ENCODE results near the gene SPINT2. TPM values are rescaled to one million over a fixed set of nuclear protein-coding genes. Genes with fewer than 3 reads are reported as not detected.

The SPINT2 gene, protein sequence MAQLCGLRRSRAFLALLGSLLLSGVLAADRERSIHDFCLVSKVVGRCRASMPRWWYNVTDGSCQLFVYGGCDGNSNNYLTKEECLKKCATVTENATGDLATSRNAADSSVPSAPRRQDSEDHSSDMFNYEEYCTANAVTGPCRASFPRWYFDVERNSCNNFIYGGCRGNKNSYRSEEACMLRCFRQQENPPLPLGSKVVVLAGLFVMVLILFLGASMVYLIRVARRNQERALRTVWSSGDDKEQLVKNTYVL
- total RNA-seq (2021) (0.42 TPM in 1 of 2 replicates, not detected in the other), Bru-seq, nascent RNA (percentile 7 among the genes with signal in this experiment), BruChase-seq, experiment 1, labeled RNA remaining after a 2-hour chase (percentile 3 among the genes with signal in this experiment), BruChase-seq, experiment 2, labeled RNA remaining after a 6-hour chase (percentile 8 among the genes with signal in this experiment)
- long read RNA-seq, partial matches to known transcripts: 0 of 1 reads
- long read RNA-seq, other reads (novel, unspliced or antisense): 0 of 1 reads

DNA sequence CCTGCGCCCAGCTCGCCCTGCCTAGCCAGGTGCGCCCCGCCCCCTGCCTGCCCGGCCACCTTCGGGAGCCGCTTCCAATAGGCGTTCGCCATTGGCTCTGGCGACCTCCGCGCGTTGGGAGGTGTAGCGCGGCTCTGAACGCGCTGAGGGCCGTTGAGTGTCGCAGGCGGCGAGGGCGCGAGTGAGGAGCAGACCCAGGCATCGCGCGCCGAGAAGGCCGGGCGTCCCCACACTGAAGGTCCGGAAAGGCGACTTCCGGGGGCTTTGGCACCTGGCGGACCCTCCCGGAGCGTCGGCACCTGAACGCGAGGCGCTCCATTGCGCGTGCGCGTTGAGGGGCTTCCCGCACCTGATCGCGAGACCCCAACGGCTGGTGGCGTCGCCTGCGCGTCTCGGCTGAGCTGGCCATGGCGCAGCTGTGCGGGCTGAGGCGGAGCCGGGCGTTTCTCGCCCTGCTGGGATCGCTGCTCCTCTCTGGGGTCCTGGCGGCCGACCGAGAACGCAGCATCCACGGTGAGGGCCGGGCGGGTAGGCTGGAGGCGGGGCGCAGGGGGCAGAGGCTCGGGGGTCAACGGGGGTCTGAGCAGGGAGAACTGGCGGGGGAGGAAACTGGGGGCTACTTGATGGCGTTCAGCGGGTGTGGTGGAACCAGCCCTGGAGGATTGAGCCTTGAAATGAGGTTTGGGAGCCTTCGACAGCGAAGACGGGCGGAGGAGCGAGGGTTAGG lies at the start of gene SPINT2:
SPINT2 (plus strand) TSS at position 88 of the 727 bp plus-strand sequence; CDS start at position 408, 320 bp downstream.
- no peaks in the 10 kb centered on the region for H3K27me3 ChIP-seq (replicated peaks; ENCODE audit: insufficient read depth, low read depth, low read length, poor library complexity)

DNA sequence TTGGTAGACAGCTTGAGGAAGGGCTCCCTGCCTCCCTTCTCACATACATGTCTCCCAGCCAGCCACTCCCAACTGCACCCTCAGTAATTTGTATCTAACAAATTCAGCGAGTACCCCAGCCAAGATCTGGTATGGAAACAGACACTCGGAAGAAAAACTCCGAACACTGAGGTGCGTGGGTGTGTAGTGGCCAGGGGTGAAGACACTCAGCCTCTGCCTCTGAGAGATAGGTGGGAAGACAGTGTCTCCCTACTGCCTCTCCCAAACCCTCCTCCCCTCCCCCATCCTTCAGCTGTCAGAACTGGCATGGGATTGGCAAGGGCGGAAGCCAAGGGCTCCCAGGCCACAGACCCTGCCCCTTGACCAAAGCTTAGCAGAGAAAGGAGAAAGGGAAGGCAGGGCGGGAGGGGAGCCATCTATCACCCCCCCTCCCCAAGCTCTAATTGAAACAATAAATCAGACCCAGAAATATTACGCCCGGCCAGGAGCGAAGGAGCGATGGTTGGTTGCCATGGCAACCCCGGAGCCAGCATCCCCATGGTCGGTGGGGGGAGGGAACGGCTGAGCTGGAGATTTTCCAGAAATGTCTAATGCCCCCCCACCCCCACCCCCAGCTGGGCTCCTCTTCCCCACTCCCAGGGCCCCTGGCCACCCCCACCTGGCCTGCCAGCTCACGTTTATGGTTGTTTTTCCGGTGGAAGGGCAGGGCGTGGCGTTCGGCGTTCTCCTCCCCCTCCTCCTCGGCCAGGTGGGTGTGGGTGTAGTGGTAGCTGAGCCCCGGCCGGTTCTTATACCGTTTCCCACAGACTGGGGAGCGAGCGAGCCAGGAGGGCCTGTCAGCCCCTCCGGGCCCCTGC lies 47.4 kb upstream of the SPINT2 start:
- no peak for DNase-seq (ENCODE audit: low spot score)

More for the DNA sequence above, at the start of gene SPINT2:
- CTCF ChIA-PET: interaction anchor here (0.5 kb wide), 1 partner anchor 138 kb away, joined by 3 read pairs; no protein-coding TSS in a partner anchor
- BruUV-seq (replicated peaks): no TSS peak
- Histone ChIP-seq H3K9me3 (ENCODE audit: low read depth, low read length, poor library complexity, severe bottlenecking) (no peaks in the 10 kb centered on the region), H3K27ac (ENCODE audit: low read depth, low read length, poor library complexity, severe bottlenecking) (no peak within 1 kb of the TSS), H3K4me1 (ENCODE audit: insufficient read depth, low read length, poor library complexity, severe bottlenecking) (peaks cover 6% of the 10 kb centered on the region), H3K4me3 (ENCODE audit: low read depth, low read length, poor library complexity, severe bottlenecking) (peak within 1 kb of the TSS; percentile 41), H3K36me3 (ENCODE audit: insufficient read depth, low read length, poor library complexity, severe bottlenecking) (no peaks in the 10 kb centered on the region)
- POLR2A ChIA-PET (ENCODE audit: low non-redundant PET): no interaction called here
- TF ChIP-seq, protein P1, sequence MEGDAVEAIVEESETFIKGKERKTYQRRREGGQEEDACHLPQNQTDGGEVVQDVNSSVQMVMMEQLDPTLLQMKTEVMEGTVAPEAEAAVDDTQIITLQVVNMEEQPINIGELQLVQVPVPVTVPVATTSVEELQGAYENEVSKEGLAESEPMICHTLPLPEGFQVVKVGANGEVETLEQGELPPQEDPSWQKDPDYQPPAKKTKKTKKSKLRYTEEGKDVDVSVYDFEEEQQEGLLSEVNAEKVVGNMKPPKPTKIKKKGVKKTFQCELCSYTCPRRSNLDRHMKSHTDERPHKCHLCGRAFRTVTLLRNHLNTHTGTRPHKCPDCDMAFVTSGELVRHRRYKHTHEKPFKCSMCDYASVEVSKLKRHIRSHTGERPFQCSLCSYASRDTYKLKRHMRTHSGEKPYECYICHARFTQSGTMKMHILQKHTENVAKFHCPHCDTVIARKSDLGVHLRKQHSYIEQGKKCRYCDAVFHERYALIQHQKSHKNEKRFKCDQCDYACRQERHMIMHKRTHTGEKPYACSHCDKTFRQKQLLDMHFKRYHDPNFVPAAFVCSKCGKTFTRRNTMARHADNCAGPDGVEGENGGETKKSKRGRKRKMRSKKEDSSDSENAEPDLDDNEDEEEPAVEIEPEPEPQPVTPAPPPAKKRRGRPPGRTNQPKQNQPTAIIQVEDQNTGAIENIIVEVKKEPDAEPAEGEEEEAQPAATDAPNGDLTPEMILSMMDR (conservative IDR thresholded peaks at IDR 0.05; ENCODE audit: low read depth, low read length): no peak
- no peak for TF ChIP-seq EZH2 (IDR thresholded peaks at IDR 0.05; ENCODE audit: borderline replicate concordance, low read depth, low read length, poor library complexity, severe bottlenecking)
- DNase-seq (ENCODE audit: low spot score): no peak
- intact Hi-C loops (cut with micrococcal nuclease; ENCODE audit: unreplicated experiment): no loop called here

More for the DNA sequence above, 47.4 kb upstream of the SPINT2 start:
- TF ChIP-seq, protein P1 (conservative IDR thresholded peaks at IDR 0.05; ENCODE audit: low read depth, low read length): no peak
- no peak for TF ChIP-seq EZH2 (IDR thresholded peaks at IDR 0.05; ENCODE audit: borderline replicate concordance, low read depth, low read length, poor library complexity, severe bottlenecking)
- POLR2A ChIA-PET (ENCODE audit: low non-redundant PET): no interaction called here
- Histone ChIP-seq H3K4me3 (ENCODE audit: low read depth, low read length, poor library complexity, severe bottlenecking) (no peak overlapping the region), H3K4me1 (ENCODE audit: insufficient read depth, low read length, poor library complexity, severe bottlenecking) (no peaks in the 10 kb centered on the region), H3K27ac (ENCODE audit: low read depth, low read length, poor library complexity, severe bottlenecking) (no peak overlapping the region), H3K9me3 (ENCODE audit: low read depth, low read length, poor library complexity, severe bottlenecking) (no peaks in the 10 kb centered on the region), H3K36me3 (ENCODE audit: insufficient read depth, low read length, poor library complexity, severe bottlenecking) (no peaks in the 10 kb centered on the region), H3K27me3 (replicated peaks; ENCODE audit: insufficient read depth, low read depth, low read length, poor library complexity) (no peaks in the 10 kb centered on the region)
- CTCF ChIA-PET: no interaction called here
- intact Hi-C loops (cut with micrococcal nuclease; ENCODE audit: unreplicated experiment): no loop called here
- BruUV-seq (replicated peaks): no TSS peak

Data from A673 (cell line).